Naive thymus-derived CD4-positive, alpha-beta T cell (primary cell): ENCODE results near the gene ARHGAP42. TPM values are rescaled to one million over a fixed set of nuclear protein-coding genes. Genes with fewer than 3 reads are reported as not detected.

ENCODE experiments used
- ATAC-seq: fragments of 150-1000 bp; cut with Tn5 transposase; 2 replicates; pipeline ENCODE4 v1.10.0; 2021; ENCODE audit warnings: mild to moderate bottlenecking, moderate library complexity
- CTCF ChIA-PET: fragments of 350-600 bp; sonication (Branson Sonifier 250); formaldehyde crosslinking; loops from one replicate; lab custom pipeline; 2021; ENCODE audit warnings: antibody characterized with exemption; lab: Charles Lee
- POLR2A ChIA-PET: fragments of 350-600 bp; sonication (Branson Sonifier 250); formaldehyde crosslinking; loops from one replicate; lab custom pipeline; 2021; ENCODE audit warnings: antibody characterized with exemption, inconsistent platforms; lab: Charles Lee
- DNase-seq, 9 donors: peaks; one replicate each; pipeline versions ENCODE4 v3.0.0 to v3.0.0-alpha.2; 2020 to 2022; ENCODE audit warnings: mixed read lengths in 1 of 9
- H3K27ac ChIP-seq: one replicate; pipeline ENCODE4 v1.7.0; 2013; ENCODE audit warnings: mild to moderate bottlenecking, low read depth, low read length, moderate library complexity
- H3K27me3 ChIP-seq, 2 donors: one replicate each; pipeline ENCODE4 v1.7.0; 2013; ENCODE audit warnings: low read length in 2 of 2, mild to moderate bottlenecking in 2 of 2, moderate library complexity in 2 of 2; ENCODE audit not compliant: control insufficient read depth in 2 of 2, insufficient read depth in 2 of 2
- H3K36me3 ChIP-seq, 3 experiments: 1 replicate in 2 of 3; 2 replicates in 1 of 3; pipeline ENCODE4 v1.7.0; 2013; ENCODE audit warnings: low read length in 3 of 3, mild to moderate bottlenecking in 3 of 3, moderate library complexity in 1 of 3; ENCODE audit not compliant: insufficient read depth in 3 of 3, control insufficient read depth in 2 of 3
- H3K4me1 ChIP-seq, 2 donors: one replicate each; pipeline ENCODE4 v1.7.0; 2013; ENCODE audit warnings: low read length in 2 of 2, mild to moderate bottlenecking in 2 of 2, moderate library complexity in 1 of 2; ENCODE audit not compliant: control insufficient read depth in 2 of 2, insufficient read depth in 2 of 2
- H3K4me3 ChIP-seq: 2 replicates; pipeline ENCODE4 v1.7.0; 2013; ENCODE audit warnings: mild to moderate bottlenecking, low read length
- H3K9me3 ChIP-seq, 3 experiments: 1 replicate in 2 of 3; 2 replicates in 1 of 3; pipeline ENCODE4 v1.7.0; 2013; ENCODE audit warnings: low read length in 3 of 3; ENCODE audit not compliant: control insufficient read depth in 2 of 3
- H3K27ac Mint-ChIP-seq, 9 donors: one replicate each; pipeline ENCODE4 v1.8.0; 2020 to 2022; ENCODE audit warnings: mixed read lengths in 9 of 9, mild to moderate bottlenecking in 8 of 9, moderate library complexity in 5 of 9, inconsistent platforms in 2 of 9
- H3K27me3 Mint-ChIP-seq, 5 donors: one replicate each; pipeline ENCODE4 v1.8.0; 2021 to 2022; ENCODE audit warnings: mixed read lengths in 5 of 5, mild to moderate bottlenecking in 1 of 5
- H3K36me3 Mint-ChIP-seq, 5 donors: one replicate each; pipeline ENCODE4 v1.8.0; 2020 to 2022; ENCODE audit warnings: mixed read lengths in 5 of 5, mild to moderate bottlenecking in 3 of 5, inconsistent platforms in 1 of 5
- H3K4me1 Mint-ChIP-seq, 7 donors: one replicate each; pipeline ENCODE4 v1.8.0; 2020 to 2022; ENCODE audit warnings: mixed read lengths in 7 of 7, mild to moderate bottlenecking in 3 of 7, inconsistent platforms in 1 of 7
- H3K4me3 Mint-ChIP-seq, 10 donors: one replicate each; pipeline ENCODE4 v1.8.0; 2020 to 2022; ENCODE audit warnings: mild to moderate bottlenecking in 10 of 10, mixed read lengths in 10 of 10, moderate library complexity in 6 of 10, inconsistent platforms in 2 of 10
- H3K9me3 Mint-ChIP-seq, 11 donors: one replicate each; pipeline ENCODE4 v1.8.0; 2020 to 2022; ENCODE audit warnings: mixed read lengths in 11 of 11, mild to moderate bottlenecking in 4 of 11, inconsistent platforms in 1 of 11, moderate library complexity in 1 of 11
- intact Hi-C, 2 donors: fragments of 100-400 bp; cut with micrococcal nuclease; formaldehyde crosslinking; loops; one replicate each; pipeline ENCODE4 v1.15.1; 2023
- polyA plus RNA-seq, 2 donors: library from polyadenylated mRNA; unstranded; fragments of 300-500 nt; fragmentation: Illumina TruSeq; gene quantifications; one replicate each; pipeline ENCODE4 v1.2.3, GENCODE V29; 2021
- total RNA-seq, 6 experiments: library from RNA in 5 of 6; stranded (reverse) in 5 of 6; gene quantifications; 1 replicate in 5 of 6; 2 replicates in 1 of 6; pipeline ENCODE4 v1.2.3 and lab custom pipeline; 2021 to 2026

Gene ARHGAP42
- total and polyA plus RNA-seq, 7 experiments from 2014 or later, result 0.05 to 0.66 (median 0.21) TPM; not detected in 4

DNA sequence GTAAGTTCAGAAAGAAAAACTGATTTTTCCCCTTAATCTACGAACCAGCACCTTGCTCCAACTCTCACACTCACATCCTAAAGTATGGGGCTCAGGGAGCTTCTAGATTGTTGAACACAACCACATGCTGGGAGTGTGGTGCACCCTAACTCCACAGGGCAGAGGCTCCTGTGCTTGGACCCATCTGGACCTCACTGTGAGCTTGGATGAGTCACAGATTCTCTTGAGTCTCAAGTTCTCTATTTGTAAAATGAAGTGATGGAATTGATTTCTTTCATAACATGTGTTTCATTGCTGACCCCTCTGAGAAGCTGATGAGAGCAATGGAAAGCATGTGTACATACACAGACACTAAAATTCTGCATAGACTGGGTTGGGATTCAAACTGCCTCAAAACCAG is 332.8 kb downstream of the ARHGAP42 start:
- Mint-ChIP-seq H3K9me3 (peaks cover 0 to 9% (median 0%) of the 10 kb centered on the region in 11 donors), H3K27me3 (no peaks in the 10 kb centered on the region), H3K4me1 (no peaks in the 10 kb centered on the region), H3K36me3 (no peaks in the 10 kb centered on the region), H3K27ac (no peak overlapping the region), H3K4me3 (no peak overlapping the region)
- Histone ChIP-seq H3K36me3 (no peaks in the 10 kb centered on the region), H3K4me1 (no peaks in the 10 kb centered on the region), H3K27me3 (no peaks in the 10 kb centered on the region), H3K27ac (no peak overlapping the region), H3K4me3 (no peak overlapping the region), H3K9me3 (no peaks in the 10 kb centered on the region)
- ChIA-PET POLR2A (no interaction called here), CTCF (no interaction called here)
- ATAC-seq (no peak), DNase-seq (no peak)
- intact Hi-C loops, result no loop called here

DNA sequence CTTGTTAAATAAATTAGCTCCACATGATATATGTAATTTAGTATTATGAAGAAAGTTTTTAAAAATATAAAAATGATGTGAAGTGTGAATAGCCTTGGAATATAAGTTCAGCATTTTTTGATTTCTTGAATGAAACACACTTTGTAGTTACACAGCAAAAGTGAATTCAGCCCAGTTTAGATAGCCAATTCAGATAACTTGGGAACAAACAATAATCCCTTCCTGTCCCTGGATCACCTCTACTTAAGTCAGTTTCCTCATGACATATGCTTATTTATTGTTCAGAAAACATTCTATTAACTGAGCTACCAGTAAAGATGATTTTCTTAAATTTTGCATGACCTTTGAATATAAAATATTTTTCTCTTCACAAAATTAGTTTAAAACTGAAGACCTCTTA is 335.2 kb downstream of the ARHGAP42 start:
- Histone ChIP-seq H3K36me3 (no peaks in the 10 kb centered on the region), H3K27me3 (no peaks in the 10 kb centered on the region), H3K4me1 (no peaks in the 10 kb centered on the region), H3K4me3 (no peak overlapping the region), H3K27ac (no peak overlapping the region), H3K9me3 (no peaks in the 10 kb centered on the region)
- POLR2A ChIA-PET, result no interaction called here
- H3K27ac Mint-ChIP-seq, result no peak overlapping the region
- H3K9me3 Mint-ChIP-seq, result peaks cover 0 to 6% (median 0%) of the 10 kb centered on the region in 11 donors
- H3K4me3 Mint-ChIP-seq, result no peak overlapping the region
- no peaks in the 10 kb centered on the region for H3K27me3 Mint-ChIP-seq
- CTCF ChIA-PET, result interaction anchor here (0.7 kb wide), 1 partner anchor 506 kb away, joined by 4 read pairs; no protein-coding TSS in a partner anchor
- intact Hi-C loops, result no loop called here
- H3K4me1 Mint-ChIP-seq, result no peaks in the 10 kb centered on the region
- ATAC-seq (no peak), DNase-seq (no peak)
- H3K36me3 Mint-ChIP-seq, result no peaks in the 10 kb centered on the region

DNA sequence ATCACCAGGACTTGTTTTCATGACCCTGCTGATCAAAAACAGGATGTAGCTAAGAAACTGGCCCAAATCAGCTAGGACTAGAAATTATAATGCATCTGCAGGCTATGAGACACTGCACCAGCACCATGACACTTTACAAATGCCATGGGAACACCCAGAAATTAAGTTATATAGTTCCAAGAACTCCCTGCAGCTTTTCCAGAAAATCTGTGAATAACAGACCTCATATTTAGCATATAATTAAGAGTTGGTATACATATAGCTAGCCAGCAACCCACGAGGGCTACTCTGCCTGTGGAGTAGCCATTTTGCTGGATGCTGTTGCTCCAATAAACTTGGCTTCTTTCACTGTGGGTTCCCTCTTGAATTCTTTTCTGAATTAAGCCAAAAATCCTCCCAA is 341.6 kb downstream of the ARHGAP42 start:
- Mint-ChIP-seq H3K27me3 (no peaks in the 10 kb centered on the region), H3K4me1 (peaks cover 0 to 1% (median 0%) of the 10 kb centered on the region in 7 donors), H3K9me3 (peaks cover 0 to 10% (median 3%) of the 10 kb centered on the region in 11 donors), H3K4me3 (no peak overlapping the region), H3K27ac (no peak overlapping the region), H3K36me3 (peaks cover 0 to 4% (median 0%) of the 10 kb centered on the region in 5 donors)
- no peaks in the 10 kb centered on the region for H3K9me3 ChIP-seq
- ChIA-PET POLR2A (no interaction called here), CTCF (no interaction called here)
- no peaks in the 10 kb centered on the region for H3K36me3 ChIP-seq
- ATAC-seq (no peak), DNase-seq (no peak)
- H3K4me3 ChIP-seq, result no peak overlapping the region
- no peaks in the 10 kb centered on the region for H3K27me3 ChIP-seq
- no peaks in the 10 kb centered on the region for H3K4me1 ChIP-seq
- intact Hi-C loops, result no loop called here
- H3K27ac ChIP-seq, result no peak overlapping the region

DNA sequence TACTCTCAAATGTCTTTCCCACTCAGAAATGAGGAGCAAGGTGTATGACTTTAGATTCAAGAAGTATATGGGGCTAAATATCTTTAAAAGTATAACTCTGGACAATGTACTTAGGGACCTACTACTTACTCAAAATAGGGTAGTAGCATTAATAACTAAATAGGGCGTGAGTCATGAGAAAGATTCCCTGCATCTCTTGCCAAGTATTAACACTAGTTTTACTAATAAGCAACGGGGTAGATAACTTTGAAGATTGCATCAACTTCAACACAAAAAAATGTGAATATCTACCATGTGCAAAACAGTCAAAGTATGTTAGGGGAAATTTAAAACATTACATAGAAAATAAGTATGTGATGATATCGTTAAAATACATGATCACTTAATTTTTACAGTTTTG is 342.9 kb downstream of the ARHGAP42 start:
- POLR2A ChIA-PET, result no interaction called here
- Mint-ChIP-seq H3K4me3 (no peak overlapping the region), H3K36me3 (peaks cover 0 to 4% (median 0%) of the 10 kb centered on the region in 5 donors), H3K27me3 (no peaks in the 10 kb centered on the region), H3K4me1 (peaks cover 0 to 1% (median 0%) of the 10 kb centered on the region in 7 donors), H3K9me3 (peaks cover 0 to 10% (median 3%) of the 10 kb centered on the region in 11 donors), H3K27ac (no peak overlapping the region)
- ATAC-seq (no peak), DNase-seq (no peak)
- no peaks in the 10 kb centered on the region for H3K9me3 ChIP-seq
- H3K27ac ChIP-seq, result no peak overlapping the region
- CTCF ChIA-PET, result no interaction called here
- no peaks in the 10 kb centered on the region for H3K27me3 ChIP-seq
- H3K4me3 ChIP-seq, result no peak overlapping the region
- intact Hi-C loops, result no loop called here
- no peaks in the 10 kb centered on the region for H3K4me1 ChIP-seq
- H3K36me3 ChIP-seq, result no peaks in the 10 kb centered on the region

DNA sequence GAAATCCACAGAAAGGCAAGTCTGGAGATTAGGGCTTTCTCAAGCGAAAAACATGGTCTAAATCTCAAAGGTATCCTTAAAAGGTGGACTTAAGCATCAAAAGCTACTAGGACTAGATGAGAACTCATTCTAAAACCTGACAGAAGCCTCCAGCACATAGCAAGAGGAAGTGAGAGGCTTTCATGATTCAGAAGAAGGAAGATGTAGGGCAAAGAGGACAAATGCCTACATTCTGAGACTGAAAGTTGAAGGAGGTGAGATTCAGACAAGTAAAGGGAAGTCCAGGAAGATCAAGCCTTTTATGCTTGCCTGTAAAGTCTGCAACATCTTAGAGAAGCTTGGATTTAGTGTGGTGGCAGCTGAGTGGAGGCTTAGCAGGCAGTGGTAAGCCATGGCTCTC is 343.6 kb downstream of the ARHGAP42 start:
- H3K4me3 ChIP-seq, result no peak overlapping the region
- H3K9me3 ChIP-seq, result no peaks in the 10 kb centered on the region
- no peaks in the 10 kb centered on the region for H3K27me3 ChIP-seq
- ChIA-PET POLR2A (no interaction called here), CTCF (no interaction called here)
- H3K9me3 Mint-ChIP-seq, result peaks cover 0 to 10% (median 3%) of the 10 kb centered on the region in 11 donors
- H3K4me3 Mint-ChIP-seq, result no peak overlapping the region
- H3K27me3 Mint-ChIP-seq, result no peaks in the 10 kb centered on the region
- intact Hi-C loops, result no loop called here
- no peak overlapping the region for H3K27ac ChIP-seq
- peaks cover 0 to 4% (median 0%) of the 10 kb centered on the region in 5 donors for H3K36me3 Mint-ChIP-seq
- H3K4me1 ChIP-seq, result no peaks in the 10 kb centered on the region
- H3K4me1 Mint-ChIP-seq, result peaks cover 0 to 1% (median 0%) of the 10 kb centered on the region in 7 donors
- no peak for DNase-seq
- H3K27ac Mint-ChIP-seq, result no peak overlapping the region
- no peak for ATAC-seq
- H3K36me3 ChIP-seq, result no peaks in the 10 kb centered on the region

DNA sequence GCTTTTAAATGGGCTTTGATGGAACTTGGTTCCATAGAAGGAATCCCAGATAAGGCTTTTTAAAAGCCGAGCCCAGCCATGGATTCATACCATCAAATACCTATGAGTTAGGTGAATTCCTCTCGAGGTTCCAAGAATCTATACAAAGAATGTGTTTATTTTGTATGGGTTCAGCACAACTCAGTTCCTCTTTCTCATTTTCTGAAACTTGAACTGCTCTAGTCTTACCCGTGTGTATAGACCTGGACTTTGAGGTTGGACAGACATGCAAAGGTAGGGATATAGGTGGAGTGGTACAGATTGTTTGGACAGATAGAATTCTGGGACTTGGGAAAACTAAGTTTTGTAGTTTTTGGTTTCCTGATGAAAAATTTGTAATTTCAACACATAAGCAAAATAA is 344.6 kb downstream of the ARHGAP42 start:
- H3K9me3 ChIP-seq, result no peaks in the 10 kb centered on the region
- Mint-ChIP-seq H3K4me3 (no peak overlapping the region), H3K27me3 (no peaks in the 10 kb centered on the region), H3K4me1 (peaks cover 0 to 1% (median 0%) of the 10 kb centered on the region in 7 donors), H3K27ac (no peak overlapping the region), H3K36me3 (peaks cover 0 to 4% (median 0%) of the 10 kb centered on the region in 5 donors), H3K9me3 (peaks cover 0 to 10% (median 3%) of the 10 kb centered on the region in 11 donors)
- H3K4me3 ChIP-seq, result no peak overlapping the region
- no peaks in the 10 kb centered on the region for H3K36me3 ChIP-seq
- no peaks in the 10 kb centered on the region for H3K4me1 ChIP-seq
- no peak overlapping the region for H3K27ac ChIP-seq
- DNase-seq, result no peak
- ChIA-PET POLR2A (no interaction called here), CTCF (no interaction called here)
- ATAC-seq, result no peak
- intact Hi-C loops, result no loop called here
- no peaks in the 10 kb centered on the region for H3K27me3 ChIP-seq

DNA sequence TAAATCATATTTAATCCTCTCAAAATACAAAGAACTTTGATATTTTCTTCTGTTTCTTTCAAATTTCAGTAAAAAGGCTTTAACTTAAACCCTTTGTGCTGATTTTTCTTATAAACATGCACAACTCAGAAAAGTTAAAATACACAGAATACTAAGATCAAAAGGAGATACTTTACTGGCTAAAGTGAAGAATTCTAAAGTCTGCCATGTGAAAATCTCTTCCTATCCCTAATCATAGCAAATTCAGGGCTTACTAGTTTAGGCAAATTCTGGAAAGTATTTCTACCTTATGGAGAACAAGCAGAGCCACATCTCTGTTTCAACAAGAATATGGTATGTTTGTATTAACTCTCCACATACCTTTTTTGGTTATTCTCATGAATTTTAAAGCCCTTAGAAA is 345.9 kb downstream of the ARHGAP42 start:
- ChIA-PET CTCF (no interaction called here), POLR2A (no interaction called here)
- H3K27me3 ChIP-seq, result no peaks in the 10 kb centered on the region
- Mint-ChIP-seq H3K4me3 (no peak overlapping the region), H3K36me3 (peaks cover 0 to 4% (median 0%) of the 10 kb centered on the region in 5 donors), H3K27ac (no peak overlapping the region), H3K4me1 (peaks cover 0 to 1% (median 0%) of the 10 kb centered on the region in 7 donors), H3K9me3 (peaks cover 0 to 15% (median 3%) of the 10 kb centered on the region in 11 donors), H3K27me3 (no peaks in the 10 kb centered on the region)
- DNase-seq (no peak), ATAC-seq (no peak)
- intact Hi-C loops, result no loop called here
- H3K27ac ChIP-seq, result no peak overlapping the region
- H3K36me3 ChIP-seq, result no peaks in the 10 kb centered on the region
- no peaks in the 10 kb centered on the region for H3K9me3 ChIP-seq
- no peak overlapping the region for H3K4me3 ChIP-seq
- no peaks in the 10 kb centered on the region for H3K4me1 ChIP-seq
